Muscle layer of colon (tissue), 2 donors: ENCODE results near the gene LEKR1.
"Not testable (repeated sequence)": the region's sequence is repeated elsewhere in the genome, so short reads cannot be mapped to it uniquely, and the experiment has no call there.

Experiments used
- H3K27ac ChIP-seq: one replicate; pipeline ENCODE4 v1.7.0; 2013; ENCODE audit warnings: low read depth, mild to moderate bottlenecking, low read length, moderate library complexity
- H3K27me3 ChIP-seq, 2 donors: one replicate each; pipeline ENCODE4 v1.7.0; 2013; ENCODE audit warnings: low read length in 2 of 2, mild to moderate bottlenecking in 2 of 2; ENCODE audit not compliant: insufficient read depth in 2 of 2, control insufficient read depth in 1 of 2
- H3K36me3 ChIP-seq: one replicate; pipeline ENCODE4 v1.7.0; 2013; ENCODE audit warnings: mild to moderate bottlenecking, low read length; ENCODE audit not compliant: insufficient read depth
- H3K4me1 ChIP-seq: one replicate; pipeline ENCODE4 v1.7.0; 2013; ENCODE audit warnings: mild to moderate bottlenecking, low read length; ENCODE audit not compliant: insufficient read depth
- H3K4me3 ChIP-seq, 2 donors: one replicate each; pipeline ENCODE4 v1.7.0; 2013; ENCODE audit warnings: low read length in 2 of 2, low read depth in 1 of 2, mild to moderate bottlenecking in 1 of 2, moderate library complexity in 1 of 2
- H3K9ac ChIP-seq: one replicate; pipeline ENCODE4 v1.7.0; 2013; ENCODE audit warnings: low read length
- H3K9me3 ChIP-seq: one replicate; pipeline ENCODE4 v1.7.0; 2013; ENCODE audit warnings: mild to moderate bottlenecking, low read length
- donor health status: abdominal sarcoma.
- donor health status: Adenocarcinoma of cecum.

Gene LEKR1

GRCh38 chr3:156822626-156823260 lies 3.4 kb upstream of the LEKR1 start:
- not testable (repeated sequence) for H3K4me3 ChIP-seq, H3K9ac ChIP-seq, H3K4me1 ChIP-seq, H3K27me3 ChIP-seq, H3K36me3 ChIP-seq, H3K27ac ChIP-seq, H3K9me3 ChIP-seq

GRCh38 chr3:156825795-156826143 lies 384 bp upstream of the LEKR1 start:
- Histone ChIP-seq H3K27ac (peak overlapping the region; percentile 80), H3K4me3 (peak overlapping the region; percentile 71 to 78), H3K27me3 (no peaks in the 10 kb centered on the region)

GRCh38 chr3:156826896-156827882 lies 1.0 kb downstream of the LEKR1 start:
- Histone ChIP-seq H3K9me3 (no peaks in the 10 kb centered on the region), H3K27me3 (no peaks in the 10 kb centered on the region), H3K9ac (peak overlapping the region; percentile 55), H3K27ac (peak overlapping the region; percentile 80), H3K4me3 (peak overlapping the region; percentile 71 to 78), H3K4me1 (no peaks in the 10 kb centered on the region), H3K36me3 (no peaks in the 10 kb centered on the region)

More at GRCh38 chr3:156825795-156826143, 384 bp upstream of the LEKR1 start:
- no peaks in the 10 kb centered on the region for H3K4me1 ChIP-seq
- H3K9me3 ChIP-seq: no peaks in the 10 kb centered on the region
- H3K36me3 ChIP-seq: no peaks in the 10 kb centered on the region
- H3K9ac ChIP-seq: peak overlapping the region; percentile 55

GRCh38 chr3:156831006-156831405 lies 4.9 kb downstream of the LEKR1 start:
- Histone ChIP-seq H3K27ac (no peak overlapping the region), H3K9me3 (no peaks in the 10 kb centered on the region)

GRCh38 chr3:156834435-156834834 lies 8.3 kb downstream of the LEKR1 start:
- Histone ChIP-seq H3K27ac (no peak overlapping the region), H3K36me3 (no peaks in the 10 kb centered on the region), H3K9me3 (no peaks in the 10 kb centered on the region), H3K27me3 (no peaks in the 10 kb centered on the region), H3K9ac (no peak overlapping the region), H3K4me1 (no peaks in the 10 kb centered on the region), H3K4me3 (no peak overlapping the region)

More at GRCh38 chr3:156831006-156831405, 4.9 kb downstream of the LEKR1 start:
- no peaks in the 10 kb centered on the region for H3K36me3 ChIP-seq
- no peaks in the 10 kb centered on the region for H3K4me1 ChIP-seq
- no peak overlapping the region for H3K4me3 ChIP-seq
- H3K9ac ChIP-seq: no peak overlapping the region
- no peaks in the 10 kb centered on the region for H3K27me3 ChIP-seq

- no peak overlapping the region for H3K4me3 ChIP-seq
- H3K4me1 ChIP-seq: no peaks in the 10 kb centered on the region
- H3K9ac ChIP-seq: no peak overlapping the region
Observed at GRCh38 chr3:156834962-156835535, 8.9 kb downstream of the LEKR1 start.

GRCh38 chr3:156836701-156837100 lies 10.5 kb downstream of the LEKR1 start:
- H3K27ac ChIP-seq: no peak overlapping the region
- no peaks in the 10 kb centered on the region for H3K9me3 ChIP-seq
- H3K4me3 ChIP-seq: no peak overlapping the region
- H3K27me3 ChIP-seq: no peaks in the 10 kb centered on the region
- H3K4me1 ChIP-seq: no peaks in the 10 kb centered on the region
- H3K36me3 ChIP-seq: no peaks in the 10 kb centered on the region
- no peak overlapping the region for H3K9ac ChIP-seq

More at GRCh38 chr3:156834962-156835535, 8.9 kb downstream of the LEKR1 start:
- Histone ChIP-seq H3K36me3 (no peaks in the 10 kb centered on the region), H3K27me3 (no peaks in the 10 kb centered on the region), H3K9me3 (no peaks in the 10 kb centered on the region), H3K27ac (no peak overlapping the region)

GRCh38 chr3:156837115-156837514 lies 11.0 kb downstream of the LEKR1 start:
- H3K4me1 ChIP-seq: no peaks in the 10 kb centered on the region
- no peaks in the 10 kb centered on the region for H3K36me3 ChIP-seq
- no peaks in the 10 kb centered on the region for H3K9me3 ChIP-seq
- no peak overlapping the region for H3K9ac ChIP-seq
- no peak overlapping the region for H3K4me3 ChIP-seq
- no peak overlapping the region for H3K27ac ChIP-seq
- no peaks in the 10 kb centered on the region for H3K27me3 ChIP-seq

GRCh38 chr3:156838035-156838434 lies 11.9 kb downstream of the LEKR1 start:
- Histone ChIP-seq H3K9me3 (no peaks in the 10 kb centered on the region), H3K36me3 (no peaks in the 10 kb centered on the region), H3K9ac (no peak overlapping the region), H3K4me3 (no peak overlapping the region), H3K27ac (no peak overlapping the region), H3K4me1 (no peaks in the 10 kb centered on the region), H3K27me3 (no peaks in the 10 kb centered on the region)

GRCh38 chr3:156840826-156841689 lies 14.9 kb downstream of the LEKR1 start:
- Histone ChIP-seq H3K27me3 (no peaks in the 10 kb centered on the region), H3K4me1 (no peaks in the 10 kb centered on the region), H3K4me3 (no peak overlapping the region), H3K9ac (no peak overlapping the region), H3K27ac (no peak overlapping the region), H3K9me3 (no peaks in the 10 kb centered on the region), H3K36me3 (no peaks in the 10 kb centered on the region)
